ENCODE measurements around the gene ELK3. TPM values are rescaled to one million over a fixed set of nuclear protein-coding genes. Genes with fewer than 3 reads are reported as not detected.

Gene ELK3
- total and polyA plus RNA-seq, 12 donors: 6.6 to 33.6 (median 18.7) TPM

DNA sequence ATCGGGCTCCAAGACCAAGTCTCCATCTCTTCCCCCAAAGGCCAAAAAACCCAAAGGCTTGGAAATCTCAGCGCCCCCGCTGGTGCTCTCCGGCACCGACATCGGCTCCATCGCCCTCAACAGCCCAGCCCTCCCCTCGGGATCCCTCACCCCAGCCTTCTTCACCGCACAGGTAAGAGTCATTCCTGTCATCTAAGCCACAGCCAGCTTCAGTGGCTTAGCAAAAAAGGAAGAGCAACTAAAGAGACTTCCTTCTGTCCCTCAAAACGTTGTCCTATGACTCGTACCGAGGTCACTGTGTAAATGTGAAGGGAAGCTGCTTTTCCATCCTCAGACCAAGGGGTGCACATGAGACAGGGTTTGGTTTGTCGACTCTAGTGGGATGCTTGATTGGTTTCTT is 53.4 kb downstream of the ELK3 start:
- Histone ChIP-seq H3K4me1 (replicated peaks in 1 of 2) (peaks cover 7 to 23% of the 10 kb centered on the region in 2 donors), H3K27me3 (no peaks in the 10 kb centered on the region), H3K36me3 (replicated peaks in 1 of 2) (peaks cover 0 to 17% of the 10 kb centered on the region in 2 donors), H3K4me3 (no peak overlapping the region), H3K9me3 (replicated peaks in 1 of 3) (no peaks in the 10 kb centered on the region), H3K27ac (no peak overlapping the region)
- 83 to 88% (median 85%) methylated on average over 13 of the region's 13 CpGs for WGBS, 4 donors
- TF ChIP-seq POLR2A (IDR thresholded peaks at IDR 0.05): no peak
- TF ChIP-seq, protein P1, sequence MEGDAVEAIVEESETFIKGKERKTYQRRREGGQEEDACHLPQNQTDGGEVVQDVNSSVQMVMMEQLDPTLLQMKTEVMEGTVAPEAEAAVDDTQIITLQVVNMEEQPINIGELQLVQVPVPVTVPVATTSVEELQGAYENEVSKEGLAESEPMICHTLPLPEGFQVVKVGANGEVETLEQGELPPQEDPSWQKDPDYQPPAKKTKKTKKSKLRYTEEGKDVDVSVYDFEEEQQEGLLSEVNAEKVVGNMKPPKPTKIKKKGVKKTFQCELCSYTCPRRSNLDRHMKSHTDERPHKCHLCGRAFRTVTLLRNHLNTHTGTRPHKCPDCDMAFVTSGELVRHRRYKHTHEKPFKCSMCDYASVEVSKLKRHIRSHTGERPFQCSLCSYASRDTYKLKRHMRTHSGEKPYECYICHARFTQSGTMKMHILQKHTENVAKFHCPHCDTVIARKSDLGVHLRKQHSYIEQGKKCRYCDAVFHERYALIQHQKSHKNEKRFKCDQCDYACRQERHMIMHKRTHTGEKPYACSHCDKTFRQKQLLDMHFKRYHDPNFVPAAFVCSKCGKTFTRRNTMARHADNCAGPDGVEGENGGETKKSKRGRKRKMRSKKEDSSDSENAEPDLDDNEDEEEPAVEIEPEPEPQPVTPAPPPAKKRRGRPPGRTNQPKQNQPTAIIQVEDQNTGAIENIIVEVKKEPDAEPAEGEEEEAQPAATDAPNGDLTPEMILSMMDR (IDR thresholded peaks at IDR 0.05): no peak
- intact Hi-C loops (cut with DNase I): no loop called here
- no peak for DNase-seq

DNA sequence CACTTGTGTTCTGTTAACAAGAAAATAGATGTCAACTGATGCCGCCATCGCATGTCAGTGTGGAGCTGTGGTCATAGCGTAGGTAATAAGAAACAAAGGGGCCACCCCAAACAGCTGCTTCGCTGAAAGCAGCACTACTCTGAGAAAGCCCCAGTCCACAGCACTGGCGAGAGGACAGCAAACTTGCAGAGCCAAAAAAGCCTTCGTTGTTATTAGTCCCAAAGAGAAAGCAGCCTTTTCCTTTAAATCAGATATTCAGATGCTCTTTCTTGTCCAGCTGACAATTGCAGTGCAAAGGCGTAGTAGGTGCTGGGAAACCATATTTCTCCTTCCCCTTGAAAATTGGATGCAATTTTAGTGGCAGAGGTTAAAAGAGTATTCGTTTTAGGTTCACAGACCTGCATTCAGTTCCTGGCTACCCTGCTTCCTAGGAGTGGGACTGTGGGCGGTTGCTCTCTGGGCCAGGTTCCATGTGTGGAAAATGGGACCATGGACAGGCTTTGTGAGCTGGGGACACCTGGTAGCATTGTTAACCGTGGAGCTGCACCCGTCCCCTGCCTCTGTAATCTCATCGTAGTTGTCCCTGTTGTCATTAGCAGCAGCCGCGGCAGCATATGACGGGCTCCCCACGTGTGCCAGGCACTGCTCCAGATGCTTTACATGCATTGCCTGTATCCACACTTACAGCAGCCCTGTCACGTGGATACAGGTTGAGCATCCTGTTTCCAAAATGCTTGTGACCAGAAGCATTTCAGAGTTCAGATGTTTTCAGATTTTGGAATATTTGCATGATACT is 54.2 kb downstream of the ELK3 start:
- H3K27ac ChIP-seq: peak overlapping the region in 1 of 5 donors; percentile 83
- intact Hi-C loops (cut with DNase I): no loop called here

DNA sequence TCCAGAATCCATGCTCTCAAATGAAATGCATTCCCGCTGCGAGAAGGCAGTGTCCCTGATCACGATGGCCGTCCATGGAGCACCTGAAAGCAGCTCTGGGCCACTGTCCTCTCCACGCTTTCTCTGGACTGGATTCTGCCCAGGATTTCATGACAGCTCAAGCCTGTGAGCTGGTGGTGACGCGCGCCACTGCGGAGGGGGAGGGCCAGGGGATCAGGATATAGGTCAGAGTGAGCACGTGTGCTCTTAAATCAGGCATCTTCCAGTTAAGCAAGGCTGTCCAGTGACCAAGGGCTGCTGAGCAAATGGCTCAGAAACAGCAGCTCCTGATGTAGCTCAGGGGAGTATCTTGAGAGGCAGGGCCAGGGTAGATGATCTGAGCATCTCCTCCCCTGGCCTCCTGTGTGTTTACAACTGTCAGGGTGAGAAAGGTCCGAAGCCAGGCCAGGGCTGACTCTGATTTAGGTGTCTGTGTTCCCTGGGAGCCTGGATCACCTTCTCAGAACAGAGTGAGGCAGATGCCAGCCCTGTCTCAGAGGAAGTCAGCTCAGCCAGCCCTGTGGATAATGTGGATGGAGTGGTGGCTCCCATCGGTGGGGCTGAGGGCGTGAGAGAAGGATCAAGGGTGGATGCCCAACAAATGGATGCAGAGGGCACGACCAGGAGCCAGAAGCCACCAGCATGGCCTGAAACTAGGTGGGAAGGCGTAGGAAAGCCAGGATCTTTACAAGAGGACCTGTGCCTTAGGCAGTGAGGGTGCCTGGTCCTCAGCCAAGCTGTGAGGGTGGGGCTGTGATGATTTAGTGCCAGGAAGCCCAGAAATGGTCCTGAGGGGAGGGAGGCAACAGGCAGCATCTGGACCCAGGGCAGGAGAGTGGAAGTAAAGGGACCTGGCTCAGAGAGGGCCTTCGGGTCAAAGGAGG is 55.3 kb downstream of the ELK3 start:
- intact Hi-C loops (cut with DNase I): no loop called here
- peak overlapping the region; percentile 24 to 83 (median 53) for H3K27ac ChIP-seq
- TF ChIP-seq POLR2A (IDR thresholded peaks at IDR 0.05): peak; percentile 41 to 54
- TF ChIP-seq, protein P1 (IDR thresholded peaks at IDR 0.05): no peak
- peak; percentile 84 to 97 (median 92) for DNase-seq
- H3K36me3 ChIP-seq (replicated peaks in 1 of 2): peaks cover 0 to 17% of the 10 kb centered on the region in 2 donors
- 48 to 60% (median 54%) methylated on average over 11 to 16 of the region's 16 CpGs for WGBS, 4 donors
- no peaks in the 10 kb centered on the region for H3K27me3 ChIP-seq
- H3K9me3 ChIP-seq (replicated peaks in 1 of 3): no peaks in the 10 kb centered on the region
- H3K4me3 ChIP-seq: no peak overlapping the region
- peaks cover 7 to 21% of the 10 kb centered on the region in 2 donors for H3K4me1 ChIP-seq (replicated peaks in 1 of 2)

More for the DNA sequence above, 54.2 kb downstream of the ELK3 start:
- Histone ChIP-seq H3K27me3 (no peaks in the 10 kb centered on the region), H3K9me3 (replicated peaks in 1 of 3) (no peaks in the 10 kb centered on the region), H3K4me3 (no peak overlapping the region), H3K4me1 (replicated peaks in 1 of 2) (peaks cover 7 to 18% of the 10 kb centered on the region in 2 donors), H3K36me3 (replicated peaks in 1 of 2) (peaks cover 0 to 17% of the 10 kb centered on the region in 2 donors)
- peak in 1 of 7 donors; percentile 84 for DNase-seq
- 74 to 85% (median 81%) methylated on average over 17 of the region's 17 CpGs for WGBS, 4 donors
- TF ChIP-seq, protein P1 (IDR thresholded peaks at IDR 0.05): no peak
- TF ChIP-seq POLR2A (IDR thresholded peaks at IDR 0.05): no peak

DNA sequence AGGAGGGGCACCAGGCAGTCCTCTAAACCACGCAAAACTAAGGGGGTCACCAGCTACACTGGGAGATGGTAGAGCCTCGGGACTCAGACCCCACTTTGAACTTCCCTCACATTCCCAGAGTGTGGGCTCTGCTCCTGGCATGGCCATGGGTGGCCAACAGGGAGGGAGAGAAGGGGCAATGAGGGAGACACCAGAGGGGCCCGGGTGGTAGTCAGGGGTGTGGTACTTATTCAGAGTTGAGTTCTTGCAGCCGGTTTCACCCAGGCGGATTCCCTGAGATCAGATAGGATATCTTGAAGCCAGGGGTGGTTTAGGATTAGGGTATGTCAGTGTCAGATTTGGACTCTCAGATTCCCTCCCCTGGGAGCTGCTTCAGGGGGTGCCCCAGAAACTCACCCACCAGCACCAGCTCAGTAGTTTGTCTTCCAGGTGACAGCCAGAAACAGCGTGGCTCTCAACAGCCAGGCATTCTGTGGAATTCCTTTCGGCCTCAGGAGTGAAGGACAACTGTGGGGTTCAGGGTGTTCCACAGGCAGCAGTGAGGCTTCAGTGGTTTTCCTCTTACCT is 56.0 kb downstream of the ELK3 start:
- whole genome bisulfite sequencing, 4 donors: 80 to 92% (median 86%) methylated on average over 6 to 7 of the region's 7 CpGs
- peak overlapping the region in 3 of 5 donors; percentile 53 to 83 (median 83) for H3K27ac ChIP-seq
- peak in 1 of 7 donors; percentile 16 for DNase-seq

More for the DNA sequence above, 56.0 kb downstream of the ELK3 start:
- Histone ChIP-seq H3K27me3 (no peaks in the 10 kb centered on the region), H3K9me3 (replicated peaks in 1 of 3) (no peaks in the 10 kb centered on the region), H3K4me1 (replicated peaks in 1 of 2) (peaks cover 7 to 25% of the 10 kb centered on the region in 2 donors), H3K4me3 (no peak overlapping the region), H3K36me3 (replicated peaks in 1 of 2) (peaks cover 0 to 17% of the 10 kb centered on the region in 2 donors)
- intact Hi-C loops (cut with DNase I): no loop called here
- TF ChIP-seq, protein P1 (IDR thresholded peaks at IDR 0.05): no peak
- no peak for TF ChIP-seq POLR2A (IDR thresholded peaks at IDR 0.05)

Data from adrenal gland (tissue), 12 donors.